Measurements from ENCODE around the gene CSPG5. TPM values are rescaled to one million over a fixed set of nuclear protein-coding genes. Genes with fewer than 3 reads are reported as not detected.

The CSPG5 gene
- total RNA-seq, 2 experiments from 2014 or later, result 0.39 TPM; not detected in 1

GRCh38 chr3:47522082-47522987 is 56.3 kb downstream of the CSPG5 start:
- ChIA-PET POLR2A (interaction anchor here (0.6 to 0.7 kb wide), 2 partner anchors 268 to 302 kb away, joined by 3 read pairs; no protein-coding TSS in a partner anchor), CTCF (interaction anchor here (0.6 to 1.3 kb wide), 9 partner anchors 9 to 467 kb away, joined by 3 to 14 read pairs (median 3); partner anchors contain the start of gene ELP6)
- no peak overlapping the region for H3K4me3 ChIP-seq (ENCODE audit: low read length)
- H3K4me1 ChIP-seq (ENCODE audit: insufficient read depth, low read length), result peaks cover 7% of the 10 kb centered on the region
- intact Hi-C loops (cut with DNase I, micrococcal nuclease), result loop anchor here (1.0 to 5.0 kb wide), 3 partner anchors 267 to 468 kb away; partner anchors contain the start of gene DHX30 (in 1 of the 2)
- Mint-ChIP-seq H3K36me3 (ENCODE audit: low read depth) (no peaks in the 10 kb centered on the region), H3K27me3 (no peaks in the 10 kb centered on the region), H3K27ac (no peak overlapping the region), H3K4me3 (no peak overlapping the region), H3K4me1 (ENCODE audit: low read depth) (no peaks in the 10 kb centered on the region), H3K9me3 (no peaks in the 10 kb centered on the region)
- no peaks in the 10 kb centered on the region for H3K27me3 ChIP-seq (ENCODE audit: control insufficient read depth in 1 of 2, insufficient read depth in 2 of 2, low read length in 2 of 2)
- no peak overlapping the region for H3K27ac ChIP-seq (ENCODE audit: low read depth in 1 of 2, low read length in 2 of 2)
- TF ChIP-seq CTCF (IDR thresholded peaks at IDR 0.05), result peak; percentile 82
- H3K36me3 ChIP-seq (ENCODE audit: insufficient read depth, low read length), result no peaks in the 10 kb centered on the region
- DNase-seq (peak; percentile 51 to 87 (median 64)), ATAC-seq (ENCODE audit: poor library complexity) (peak; percentile 95)
- H3K9me3 ChIP-seq (ENCODE audit: control insufficient read depth in 1 of 2, insufficient read depth in 1 of 2, low read length in 2 of 2), result peaks cover 0 to 5% of the 10 kb centered on the region in 2 experiments

- H3K4me1 Mint-ChIP-seq (ENCODE audit: low read depth), result no peaks in the 10 kb centered on the region
- DNase-seq (no peak), ATAC-seq (ENCODE audit: poor library complexity) (no peak)
- no peaks in the 10 kb centered on the region for H3K27me3 Mint-ChIP-seq
- Histone ChIP-seq H3K9me3 (ENCODE audit: control insufficient read depth in 1 of 2, insufficient read depth in 1 of 2, low read length in 2 of 2) (no peaks in the 10 kb centered on the region), H3K36me3 (ENCODE audit: insufficient read depth, low read length) (no peaks in the 10 kb centered on the region), H3K4me3 (ENCODE audit: low read length) (no peak overlapping the region), H3K27ac (ENCODE audit: low read depth in 1 of 2, low read length in 2 of 2) (no peak overlapping the region), H3K4me1 (ENCODE audit: insufficient read depth, low read length) (peaks cover 7% of the 10 kb centered on the region), H3K27me3 (ENCODE audit: control insufficient read depth in 1 of 2, insufficient read depth in 2 of 2, low read length in 2 of 2) (no peaks in the 10 kb centered on the region)
- TF ChIP-seq CTCF (IDR thresholded peaks at IDR 0.05), result no peak
- H3K4me3 Mint-ChIP-seq, result no peak overlapping the region
- no peaks in the 10 kb centered on the region for H3K36me3 Mint-ChIP-seq (ENCODE audit: low read depth)
- H3K27ac Mint-ChIP-seq, result no peak overlapping the region
- intact Hi-C loops (cut with DNase I, micrococcal nuclease), result loop anchor here in 1 of 2 experiments (5.0 kb wide), 1 partner anchor 282 kb away; the partner anchor contains the start of gene DHX30
- ChIA-PET POLR2A (no interaction called here), CTCF (interaction anchor here (0.6 to 1.2 kb wide), 2 partner anchors 138 to 281 kb away, joined by 3 read pairs; no protein-coding TSS in a partner anchor)
- H3K9me3 Mint-ChIP-seq, result no peaks in the 10 kb centered on the region
These were observed 57.9 kb downstream of the CSPG5 start for GRCh38 chr3:47520756-47521155.

- ChIA-PET CTCF (interaction anchor here (0.6 kb wide), 1 partner anchor 123 kb away, joined by 3 read pairs; no protein-coding TSS in a partner anchor), POLR2A (interaction anchor here (1.5 kb wide), 1 partner anchor 271 kb away, joined by 3 read pairs; no protein-coding TSS in a partner anchor)
- Histone ChIP-seq H3K4me3 (ENCODE audit: low read length) (no peak overlapping the region), H3K27ac (ENCODE audit: low read depth in 1 of 2, low read length in 2 of 2) (no peak overlapping the region), H3K36me3 (ENCODE audit: insufficient read depth, low read length) (no peaks in the 10 kb centered on the region), H3K4me1 (ENCODE audit: insufficient read depth, low read length) (peaks cover 13% of the 10 kb centered on the region), H3K27me3 (ENCODE audit: control insufficient read depth in 1 of 2, insufficient read depth in 2 of 2, low read length in 2 of 2) (no peaks in the 10 kb centered on the region), H3K9me3 (ENCODE audit: control insufficient read depth in 1 of 2, insufficient read depth in 1 of 2, low read length in 2 of 2) (no peaks in the 10 kb centered on the region)
- H3K4me1 Mint-ChIP-seq (ENCODE audit: low read depth), result peaks cover 12% of the 10 kb centered on the region
- H3K9me3 Mint-ChIP-seq, result no peaks in the 10 kb centered on the region
- peaks cover 6% of the 10 kb centered on the region for H3K36me3 Mint-ChIP-seq (ENCODE audit: low read depth)
- no peak for TF ChIP-seq CTCF (IDR thresholded peaks at IDR 0.05)
- H3K27ac Mint-ChIP-seq, result no peak overlapping the region
- no peak overlapping the region for H3K4me3 Mint-ChIP-seq
- intact Hi-C loops (cut with DNase I, micrococcal nuclease), result loop anchor here (10.0 kb wide), 3 partner anchors 353 to 1167 kb away; partner anchors contain the start of genes NCKIPSD (in 1 of the 2) and SETD2 (in 1 of the 2)
- no peaks in the 10 kb centered on the region for H3K27me3 Mint-ChIP-seq
- DNase-seq, result no peak
- ATAC-seq (ENCODE audit: poor library complexity), result no peak
These were observed 60.7 kb downstream of the CSPG5 start for GRCh38 chr3:47517937-47518336.

Measured in CD4-positive, alpha-beta T cell (primary cell).